ENCODE results near the gene CFC1B.
"Not testable (repeated sequence)": the region's sequence is repeated elsewhere in the genome, so short reads cannot be mapped to it uniquely, and the experiment has no call there.

The CFC1B gene

DNA sequence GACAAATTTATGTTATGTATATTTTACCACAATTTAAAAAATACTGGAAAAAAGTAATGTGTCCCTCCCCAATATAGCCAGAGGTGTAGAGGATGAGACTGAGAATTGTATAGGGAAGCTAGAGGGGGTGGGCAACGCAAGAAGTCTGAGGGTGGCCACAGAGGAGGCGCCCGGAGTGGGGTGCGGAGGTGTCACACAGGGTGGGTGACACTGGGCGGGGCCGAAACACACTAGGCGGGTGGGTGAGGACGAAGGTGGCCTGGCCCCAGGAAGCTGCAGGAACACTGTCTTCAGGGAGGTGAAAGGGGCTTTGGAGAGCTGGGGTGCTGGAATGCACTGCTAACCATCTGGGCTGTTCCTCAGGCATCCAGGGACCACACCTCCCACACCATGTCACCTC lies 35.4 kb downstream of the CFC1B start:
- not testable (repeated sequence) for H3K9ac ChIP-seq (ENCODE audit: low read length); H2AK5ac ChIP-seq (ENCODE audit: low read length); H4K8ac ChIP-seq (ENCODE audit: low read depth, low read length); H3K4me2 ChIP-seq (ENCODE audit: low read length); H3K4me1 ChIP-seq (ENCODE audit: control insufficient read depth in 1 of 2, insufficient read depth in 2 of 2, low read length in 2 of 2); H4K12ac ChIP-seq (ENCODE audit: low read depth, low read length); H3K14ac ChIP-seq (ENCODE audit: low read length); H2BK12ac ChIP-seq (ENCODE audit: low read length); H3K4ac ChIP-seq (ENCODE audit: low read depth, low read length); H3K79me1 ChIP-seq (ENCODE audit: low read length); H2AFZ ChIP-seq (ENCODE audit: insufficient read depth, low read length, poor library complexity); H4K91ac ChIP-seq (ENCODE audit: low read depth, low read length); H2BK120ac ChIP-seq (ENCODE audit: insufficient read depth, low read length, poor library complexity); H3K18ac ChIP-seq (ENCODE audit: low read length); H3K23ac ChIP-seq (ENCODE audit: low read length); H3K27ac ChIP-seq (ENCODE audit: low read depth, low read length); H2BK5ac ChIP-seq (ENCODE audit: low read depth, low read length, poor library complexity); DNase-seq; H3K9me3 ChIP-seq (ENCODE audit: insufficient read depth, low read depth, low read length); H3K27me3 ChIP-seq (ENCODE audit: insufficient read depth, low read length); H3K4me3 ChIP-seq (ENCODE audit: low read depth, low read length); H3K36me3 ChIP-seq (ENCODE audit: control insufficient read depth in 1 of 2, insufficient read depth in 2 of 2, low read length in 2 of 2); H3K79me2 ChIP-seq (ENCODE audit: control insufficient read depth, insufficient read depth, low read length, poor library complexity)
- no CpG with 5 or more reads among the region's 8 CpGs for WGBS (ENCODE audit: extremely low coverage, insufficient coverage, insufficient read length)

DNA sequence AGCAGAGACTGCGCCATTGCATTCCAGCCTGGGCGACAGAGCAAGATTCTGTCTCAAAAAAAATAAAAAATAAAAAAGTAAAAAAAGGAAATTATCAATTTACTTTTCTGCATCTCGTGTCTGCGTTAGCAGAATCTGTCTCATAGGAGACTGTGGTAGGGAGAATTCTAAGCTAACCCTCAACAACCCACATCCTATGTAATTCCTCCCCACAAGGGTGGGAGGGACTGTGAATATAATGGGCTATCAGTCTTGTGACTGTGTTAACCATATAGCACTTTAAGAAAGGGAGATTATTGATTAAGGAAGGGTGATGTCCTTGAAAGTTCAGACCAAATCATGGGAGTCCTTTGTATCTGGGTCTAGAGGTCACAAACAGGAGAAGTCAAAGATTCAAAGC lies 45.1 kb downstream of the CFC1B start:
- not testable (repeated sequence) for H2AFZ ChIP-seq (ENCODE audit: insufficient read depth, low read length, poor library complexity); H2BK120ac ChIP-seq (ENCODE audit: insufficient read depth, low read length, poor library complexity); H3K79me1 ChIP-seq (ENCODE audit: low read length); H3K4me3 ChIP-seq (ENCODE audit: low read depth, low read length); H4K91ac ChIP-seq (ENCODE audit: low read depth, low read length); H2BK5ac ChIP-seq (ENCODE audit: low read depth, low read length, poor library complexity); H2AK5ac ChIP-seq (ENCODE audit: low read length); H2BK12ac ChIP-seq (ENCODE audit: low read length); H3K18ac ChIP-seq (ENCODE audit: low read length); H3K27ac ChIP-seq (ENCODE audit: low read depth, low read length); H3K27me3 ChIP-seq (ENCODE audit: insufficient read depth, low read length); H3K14ac ChIP-seq (ENCODE audit: low read length); DNase-seq; H3K9ac ChIP-seq (ENCODE audit: low read length); H3K4me2 ChIP-seq (ENCODE audit: low read length); H4K12ac ChIP-seq (ENCODE audit: low read depth, low read length); H4K8ac ChIP-seq (ENCODE audit: low read depth, low read length); H3K4ac ChIP-seq (ENCODE audit: low read depth, low read length); H3K79me2 ChIP-seq (ENCODE audit: control insufficient read depth, insufficient read depth, low read length, poor library complexity); H3K23ac ChIP-seq (ENCODE audit: low read length); H3K9me3 ChIP-seq (ENCODE audit: insufficient read depth, low read depth, low read length); H3K36me3 ChIP-seq (ENCODE audit: control insufficient read depth in 1 of 2, insufficient read depth in 2 of 2, low read length in 2 of 2); H3K4me1 ChIP-seq (ENCODE audit: control insufficient read depth in 1 of 2, insufficient read depth in 2 of 2, low read length in 2 of 2)
- WGBS (ENCODE audit: extremely low coverage, insufficient coverage, insufficient read length): no CpG with 5 or more reads among the region's 4 CpGs

DNA sequence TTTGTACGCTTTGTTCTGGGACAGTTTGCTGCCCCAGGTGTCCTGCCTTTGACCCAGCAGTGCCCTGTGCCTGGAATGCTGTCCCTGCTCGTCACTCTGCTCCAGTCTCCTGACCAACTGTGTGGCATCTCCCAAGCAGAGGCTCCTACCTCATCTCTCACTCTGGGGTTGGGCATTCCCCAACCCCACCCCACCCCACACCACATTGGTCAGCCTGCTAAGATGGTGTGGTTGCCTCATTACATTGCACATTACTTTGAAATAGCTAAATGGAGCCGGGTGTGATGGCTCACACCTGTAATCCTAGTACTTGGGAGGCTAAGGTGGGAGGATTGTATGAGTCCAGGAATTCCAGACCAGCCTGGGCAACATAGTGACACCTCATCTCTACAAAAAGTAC lies 50.9 kb downstream of the CFC1B start:
- no CpG with 5 or more reads among the region's 3 CpGs for WGBS (ENCODE audit: extremely low coverage, insufficient coverage, insufficient read length)
- DNase-seq: not testable (repeated sequence)

DNA sequence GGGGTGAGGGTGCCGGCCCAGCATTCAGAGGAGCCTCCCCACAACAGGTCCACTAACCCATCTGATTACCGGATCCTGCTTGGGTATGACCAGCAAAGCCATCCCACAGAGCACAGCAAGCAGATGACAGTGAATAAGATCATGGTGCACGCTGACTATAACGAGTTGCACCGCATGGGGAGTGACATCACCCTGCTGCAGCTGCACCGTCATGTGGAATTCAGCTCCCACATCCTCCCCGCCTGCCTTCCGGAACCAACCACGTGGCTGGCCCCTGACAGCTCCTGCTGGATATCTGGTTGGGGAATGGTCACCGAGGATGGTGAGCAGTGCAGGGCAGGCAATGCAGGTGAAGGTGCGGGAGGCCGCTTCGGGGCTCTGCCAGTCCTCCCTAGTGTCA lies 53.2 kb downstream of the CFC1B start:
- not testable (repeated sequence) for H2AFZ ChIP-seq (ENCODE audit: insufficient read depth, low read length, poor library complexity); H3K4me2 ChIP-seq (ENCODE audit: low read length); H3K4me1 ChIP-seq (ENCODE audit: control insufficient read depth in 1 of 2, insufficient read depth in 2 of 2, low read length in 2 of 2); H3K4me3 ChIP-seq (ENCODE audit: low read depth, low read length); H2BK12ac ChIP-seq (ENCODE audit: low read length); H3K23ac ChIP-seq (ENCODE audit: low read length); H3K27ac ChIP-seq (ENCODE audit: low read depth, low read length); H3K79me2 ChIP-seq (ENCODE audit: control insufficient read depth, insufficient read depth, low read length, poor library complexity); H3K9ac ChIP-seq (ENCODE audit: low read length); H4K8ac ChIP-seq (ENCODE audit: low read depth, low read length); H3K36me3 ChIP-seq (ENCODE audit: control insufficient read depth in 1 of 2, insufficient read depth in 2 of 2, low read length in 2 of 2); H4K91ac ChIP-seq (ENCODE audit: low read depth, low read length); H3K27me3 ChIP-seq (ENCODE audit: insufficient read depth, low read length); DNase-seq; H3K9me3 ChIP-seq (ENCODE audit: insufficient read depth, low read depth, low read length); H3K14ac ChIP-seq (ENCODE audit: low read length); H2BK120ac ChIP-seq (ENCODE audit: insufficient read depth, low read length, poor library complexity); H2BK5ac ChIP-seq (ENCODE audit: low read depth, low read length, poor library complexity); H3K79me1 ChIP-seq (ENCODE audit: low read length); H3K18ac ChIP-seq (ENCODE audit: low read length); H2AK5ac ChIP-seq (ENCODE audit: low read length); H4K12ac ChIP-seq (ENCODE audit: low read depth, low read length); H3K4ac ChIP-seq (ENCODE audit: low read depth, low read length)
- no CpG with 5 or more reads among the region's 13 CpGs for WGBS (ENCODE audit: extremely low coverage, insufficient coverage, insufficient read length)

More for the DNA sequence above, 50.9 kb downstream of the CFC1B start:
- not testable (repeated sequence) for H3K27me3 ChIP-seq (ENCODE audit: insufficient read depth, low read length); H3K4me3 ChIP-seq (ENCODE audit: low read depth, low read length); H3K4ac ChIP-seq (ENCODE audit: low read depth, low read length); H3K27ac ChIP-seq (ENCODE audit: low read depth, low read length); H3K4me2 ChIP-seq (ENCODE audit: low read length); H3K18ac ChIP-seq (ENCODE audit: low read length); H2BK5ac ChIP-seq (ENCODE audit: low read depth, low read length, poor library complexity); H3K9ac ChIP-seq (ENCODE audit: low read length); H2BK12ac ChIP-seq (ENCODE audit: low read length); H2AFZ ChIP-seq (ENCODE audit: insufficient read depth, low read length, poor library complexity); H3K36me3 ChIP-seq (ENCODE audit: control insufficient read depth in 1 of 2, insufficient read depth in 2 of 2, low read length in 2 of 2); H4K91ac ChIP-seq (ENCODE audit: low read depth, low read length); H3K4me1 ChIP-seq (ENCODE audit: control insufficient read depth in 1 of 2, insufficient read depth in 2 of 2, low read length in 2 of 2); H2BK120ac ChIP-seq (ENCODE audit: insufficient read depth, low read length, poor library complexity); H4K12ac ChIP-seq (ENCODE audit: low read depth, low read length); H3K23ac ChIP-seq (ENCODE audit: low read length); H3K9me3 ChIP-seq (ENCODE audit: insufficient read depth, low read depth, low read length); H4K8ac ChIP-seq (ENCODE audit: low read depth, low read length); H3K14ac ChIP-seq (ENCODE audit: low read length); H3K79me2 ChIP-seq (ENCODE audit: control insufficient read depth, insufficient read depth, low read length, poor library complexity); H2AK5ac ChIP-seq (ENCODE audit: low read length); H3K79me1 ChIP-seq (ENCODE audit: low read length)
